ENCODE measurements around the gene PLEKHA7. TPM values are rescaled to one million over a fixed set of nuclear protein-coding genes. Genes with fewer than 3 reads are reported as not detected.

PLEKHA7 gene
- total and polyA plus RNA-seq, 2 of the 4 experiments (the other 2 are of a cell fraction): 0.12 TPM; not detected in 1

- no peak overlapping the region for H3K56ac ChIP-seq (ENCODE audit: extremely low read depth, insufficient read depth, low read length)
- H3K14ac ChIP-seq (replicated peaks; ENCODE audit: low read depth, low read length): no peak overlapping the region
- H4K5ac ChIP-seq (ENCODE audit: low read depth, low read length): no peak overlapping the region
- H2BK120ac ChIP-seq (ENCODE audit: low read depth, low read length): no peak overlapping the region
- no TSS peak for BruUV-seq (replicated peaks)
- H3K4me3 ChIP-seq (ENCODE audit: insufficient read depth, low read depth, low read length): no peak overlapping the region
- H3K27me3 ChIP-seq (ENCODE audit: control insufficient read depth, insufficient read depth, low read length): peaks cover 4% of the 10 kb centered on the region
- dilution Hi-C loops (cut with HindIII; ENCODE audit: low sequenced_read_pairs, unreplicated experiment): no loop called here
- no peaks in the 10 kb centered on the region for H3K9me1 ChIP-seq (ENCODE audit: insufficient read depth, low read length)
- no peak overlapping the region for H2AK9ac ChIP-seq (replicated peaks; ENCODE audit: low read depth, low read length, poor library complexity)
- H3K18ac ChIP-seq (ENCODE audit: low read depth, low read length): no peak overlapping the region
- in situ Hi-C loops (cut with MboI; ENCODE audit: low sequenced_read_pairs): no loop called here
- H4K20me1 ChIP-seq (ENCODE audit: insufficient read depth, low read length): no peaks in the 10 kb centered on the region
- H3K4ac ChIP-seq (ENCODE audit: low read depth, low read length): no peak overlapping the region
- H3K4me2 ChIP-seq (ENCODE audit: low read depth, low read length): no peak overlapping the region
- intact Hi-C loops (cut with micrococcal nuclease): no loop called here
- no peak overlapping the region for H2BK5ac ChIP-seq (ENCODE audit: low read depth, low read length, poor library complexity, severe bottlenecking)
- no peak overlapping the region for H2BK20ac ChIP-seq (ENCODE audit: low read depth, low read length)
- H2BK15ac ChIP-seq (ENCODE audit: low read depth, low read length): no peak overlapping the region
- no peak overlapping the region for H2AFZ ChIP-seq (replicated peaks; ENCODE audit: low read length, poor library complexity)
- CTCF ChIA-PET: interaction anchor here (0.6 kb wide), 1 partner anchor 58 kb away, joined by 3 read pairs; no protein-coding TSS in a partner anchor
- no peak overlapping the region for H3K23ac ChIP-seq (ENCODE audit: low read depth, low read length)
- 51% methylated on average over 3 of the region's 8 CpGs; no CpG with 5 or more reads in 1 of the 2 experiments for WGBS, 2 experiments (ENCODE audit: extremely low coverage in 2 of 2, insufficient read length in 1 of 2)
- H3K36me3 ChIP-seq (ENCODE audit: control insufficient read depth, insufficient read depth, low read length): no peaks in the 10 kb centered on the region
- no peak overlapping the region for H2AK5ac ChIP-seq (ENCODE audit: low read depth, low read length)
- H3K9ac ChIP-seq (ENCODE audit: low read depth, low read length): no peak overlapping the region
- POLR2A ChIA-PET (ENCODE audit: unreplicated experiment): no interaction called here
- DNase-seq: no peak
- H3K9me3 ChIP-seq (ENCODE audit: control insufficient read depth, insufficient read depth, low read length): no peaks in the 10 kb centered on the region
- H4K91ac ChIP-seq (ENCODE audit: insufficient read depth, low read depth, low read length): no peak overlapping the region
- no peak overlapping the region for H3K27ac ChIP-seq (ENCODE audit: insufficient read depth, low read length)
- H3K4me1 ChIP-seq (ENCODE audit: control insufficient read depth, insufficient read depth, low read length): no peaks in the 10 kb centered on the region
- H4K8ac ChIP-seq (ENCODE audit: low read depth in 2 of 2, low read length in 2 of 2): no peak overlapping the region
- no peak for TF ChIP-seq CTCF (conservative IDR thresholded peaks at IDR 0.05; ENCODE audit: low read depth, low read length)
- TF ChIP-seq MAZ (IDR thresholded peaks at IDR 0.05; ENCODE audit: borderline replicate concordance, low read depth, low read length): no peak
- TF ChIP-seq RCOR1 (IDR thresholded peaks at IDR 0.05; ENCODE audit: insufficient replicate concordance, low read length): no peak
- TF ChIP-seq CEBPB (IDR thresholded peaks at IDR 0.05; ENCODE audit: low read depth, low read length): no peak
- no peak for TF ChIP-seq RFX5 (IDR thresholded peaks at IDR 0.05; ENCODE audit: low read depth, low read length)
- TF ChIP-seq BHLHE40 (IDR thresholded peaks at IDR 0.05; ENCODE audit: low read depth, low read length): no peak
- TF ChIP-seq NFE2L2 (IDR thresholded peaks at IDR 0.05; ENCODE audit: low read depth, low read length): no peak
- no peak for ATAC-seq (ENCODE audit: low read depth)
- H3K79me1 ChIP-seq (ENCODE audit: low read depth in 1 of 2, low read length in 2 of 2): no peaks in the 10 kb centered on the region
Observed at GRCh38 chr11:16979703-16980622, 34.3 kb downstream of the PLEKHA7 start.
